ENCODE data around the gene PTPN6.
A peak's percentile ranks its signal among the peaks of the same experiment; 100 is the strongest.

PTPN6 gene

GRCh38 chr12:6960593-6961277 is 9.6 kb downstream of the PTPN6 start:
- no peak overlapping the region; the same call in 1 of the 2 replicates for H3K4me3 ChIP-seq (ENCODE audit: low read length)
- no peak for TF ChIP-seq ZNF274 (IDR thresholded peaks at IDR 0.05; ENCODE audit: low read depth, low read length)

GRCh38 chr12:6961278-6961694 is 10.1 kb downstream of the PTPN6 start:
- TF ChIP-seq ZNF274 (IDR thresholded peaks at IDR 0.05; ENCODE audit: low read depth, low read length): no peak

GRCh38 chr12:6961695-6962284 is 10.6 kb downstream of the PTPN6 start:
- H3K4me3 ChIP-seq (ENCODE audit: low read length): no peak overlapping the region; the same call in 1 of the 2 replicates
- TF ChIP-seq ZNF274 (IDR thresholded peaks at IDR 0.05; ENCODE audit: low read depth, low read length): no peak

More at GRCh38 chr12:6961278-6961694, 10.1 kb downstream of the PTPN6 start:
- H3K4me3 ChIP-seq (ENCODE audit: low read length): no peak overlapping the region; the same call in 1 of the 2 replicates

GRCh38 chr12:6962285-6963015 is 11.3 kb downstream of the PTPN6 start:
- no peak overlapping the region for H3K4me3 ChIP-seq (ENCODE audit: low read length)
- TF ChIP-seq ZNF274 (IDR thresholded peaks at IDR 0.05; ENCODE audit: low read depth, low read length): no peak

- no peak overlapping the region for H3K4me3 ChIP-seq (ENCODE audit: low read length)
- TF ChIP-seq ZNF274 (IDR thresholded peaks at IDR 0.05; ENCODE audit: low read depth, low read length): no peak
Measured at GRCh38 chr12:6963016-6963731, 12.0 kb downstream of the PTPN6 start.

GRCh38 chr12:6963791-6964413 is 12.7 kb downstream of the PTPN6 start:
- H3K4me3 ChIP-seq (ENCODE audit: low read length): no peak overlapping the region
- no peak for TF ChIP-seq ZNF274 (IDR thresholded peaks at IDR 0.05; ENCODE audit: low read depth, low read length)

- TF ChIP-seq ZNF274 (IDR thresholded peaks at IDR 0.05; ENCODE audit: low read depth, low read length): no peak
- no peak overlapping the region for H3K4me3 ChIP-seq (ENCODE audit: low read length)
Measured at GRCh38 chr12:6964605-6965025, 13.5 kb downstream of the PTPN6 start.

GRCh38 chr12:6965026-6965661 is 14.0 kb downstream of the PTPN6 start:
- TF ChIP-seq ZNF274 (IDR thresholded peaks at IDR 0.05; ENCODE audit: low read depth, low read length): no peak
- H3K4me3 ChIP-seq (ENCODE audit: low read length): no peak overlapping the region

- no peak for TF ChIP-seq ZNF274 (IDR thresholded peaks at IDR 0.05; ENCODE audit: low read depth, low read length)
- H3K4me3 ChIP-seq (ENCODE audit: low read length): no peak overlapping the region
Measured at GRCh38 chr12:6965714-6966113, 14.6 kb downstream of the PTPN6 start.

- no peak overlapping the region for H3K4me3 ChIP-seq (ENCODE audit: low read length)
- TF ChIP-seq ZNF274 (IDR thresholded peaks at IDR 0.05; ENCODE audit: low read depth, low read length): no peak
Measured at GRCh38 chr12:6966351-6966750, 15.2 kb downstream of the PTPN6 start.

- no peak overlapping the region for H3K4me3 ChIP-seq (ENCODE audit: low read length)
- TF ChIP-seq ZNF274 (IDR thresholded peaks at IDR 0.05; ENCODE audit: low read depth, low read length): no peak
Measured at GRCh38 chr12:6967651-6968100, 16.5 kb downstream of the PTPN6 start.

- H3K4me3 ChIP-seq (ENCODE audit: low read length): no peak overlapping the region; the same call in 1 of the 2 replicates
- TF ChIP-seq ZNF274 (IDR thresholded peaks at IDR 0.05; ENCODE audit: low read depth, low read length): no peak
Measured at GRCh38 chr12:6968426-6968825, 17.3 kb downstream of the PTPN6 start.

- H3K4me3 ChIP-seq (ENCODE audit: low read length): peak overlapping the region; percentile 93
- TF ChIP-seq ZNF274 (IDR thresholded peaks at IDR 0.05; ENCODE audit: low read depth, low read length): no peak
Measured at GRCh38 chr12:6970096-6970527, 19.0 kb downstream of the PTPN6 start.

Measured in GM08714 (cell line).